HEK293T (cell line): ENCODE results near the gene MIA2.

Experiments
- ARNT ChIP-seq: fragments of 450-650 bp; IDR thresholded peaks from 2 replicates; pipeline ENCODE4 v1.6.1; 2017; ENCODE audit warnings: mild to moderate bottlenecking
- BHLHE40 ChIP-seq: fragments of 450-650 bp; IDR thresholded peaks from 2 replicates; pipeline ENCODE4 v1.6.1; 2016; ENCODE audit warnings: mild to moderate bottlenecking, moderate library complexity, borderline replicate concordance
- FOXA1 ChIP-seq: fragments of 450-650 bp; IDR thresholded peaks from 2 replicates; pipeline ENCODE4 v1.6.1; 2016; ENCODE audit warnings: mild to moderate bottlenecking
- FOXM1 ChIP-seq: fragments of 450-650 bp; IDR thresholded peaks from 2 replicates; pipeline ENCODE4 v1.6.1; 2017; ENCODE audit warnings: mild to moderate bottlenecking, borderline replicate concordance
- HDGF ChIP-seq: fragments of 450-650 bp; IDR thresholded peaks from 2 replicates; pipeline ENCODE4 v1.6.1; 2017; ENCODE audit warnings: antibody characterized with exemption, borderline replicate concordance
- SP1 ChIP-seq: fragments of 450-650 bp; IDR thresholded peaks from 2 replicates; pipeline ENCODE4 v1.6.1; 2017
- SUZ12 ChIP-seq: fragments of 450-650 bp; IDR thresholded peaks from 2 replicates; pipeline ENCODE4 v1.6.1; 2016; ENCODE audit warnings: mild to moderate bottlenecking
- ZNF384 ChIP-seq: fragments of 450-650 bp; IDR thresholded peaks from 2 replicates; pipeline ENCODE4 v1.6.1; 2016
- TF ChIP-seq, protein P1 (sequence below): fragments of 450-650 bp; IDR thresholded peaks from 2 replicates; pipeline ENCODE4 v1.6.1; 2016

- TF ChIP-seq ARNT (no peak), BHLHE40 (no peak), FOXA1 (no peak), ZNF384 (no peak), SUZ12 (no peak), HDGF (no peak), FOXM1 (no peak), SP1 (no peak)
- TF ChIP-seq, protein P1, sequence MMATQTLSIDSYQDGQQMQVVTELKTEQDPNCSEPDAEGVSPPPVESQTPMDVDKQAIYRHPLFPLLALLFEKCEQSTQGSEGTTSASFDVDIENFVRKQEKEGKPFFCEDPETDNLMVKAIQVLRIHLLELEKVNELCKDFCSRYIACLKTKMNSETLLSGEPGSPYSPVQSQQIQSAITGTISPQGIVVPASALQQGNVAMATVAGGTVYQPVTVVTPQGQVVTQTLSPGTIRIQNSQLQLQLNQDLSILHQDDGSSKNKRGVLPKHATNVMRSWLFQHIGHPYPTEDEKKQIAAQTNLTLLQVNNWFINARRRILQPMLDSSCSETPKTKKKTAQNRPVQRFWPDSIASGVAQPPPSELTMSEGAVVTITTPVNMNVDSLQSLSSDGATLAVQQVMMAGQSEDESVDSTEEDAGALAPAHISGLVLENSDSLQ: no peak
Observed at GRCh38 chr14:39272918-39273317, 39.2 kb downstream of the MIA2 start.
